Endothelial cell of umbilical vein (primary cell): ENCODE measurements around the gene ULK2.

ENCODE experiments used
- EZH2 ChIP-seq: IDR thresholded peaks from 2 replicates; pipeline ENCODE4 v1.6.1; 2012; ENCODE audit warnings: borderline replicate concordance, low read depth, mild to moderate bottlenecking, moderate library complexity, low read length, inconsistent platforms; ENCODE audit not compliant: severe bottlenecking
- FOS ChIP-seq: IDR thresholded peaks from 2 replicates; pipeline ENCODE4 v1.6.1; 2011; ENCODE audit warnings: mild to moderate bottlenecking, low read length, moderate library complexity, borderline replicate concordance; ENCODE audit not compliant: insufficient read depth
- GATA2 ChIP-seq: IDR thresholded peaks from 2 replicates; pipeline ENCODE4 v1.7.0; 2011; ENCODE audit warnings: low read depth, mild to moderate bottlenecking, moderate library complexity, mixed read lengths, low read length; ENCODE audit not compliant: insufficient read length, insufficient read depth
- MAX ChIP-seq: IDR thresholded peaks from 2 replicates; pipeline ENCODE4 v1.6.1; 2011; ENCODE audit not compliant: insufficient read depth, insufficient read length
- MYC ChIP-seq: IDR thresholded peaks from one replicate; pipeline ENCODE4 v1.6.1; 2011; ENCODE audit warnings: mild to moderate bottlenecking, low read depth, low read length
- POLR2A ChIP-seq: IDR thresholded peaks from 2 replicates; pipeline ENCODE4 v1.6.1; 2012; ENCODE audit warnings: low read depth, mild to moderate bottlenecking, control low read depth, low read length
- POLR2AphosphoS5 ChIP-seq: IDR thresholded peaks from 2 replicates; pipeline ENCODE4 v1.6.1; 2012; ENCODE audit warnings: low read depth, mild to moderate bottlenecking, control low read depth, low read length, moderate library complexity; ENCODE audit not compliant: insufficient read depth
- TF ChIP-seq, protein P1 (sequence below), 2 donors: IDR thresholded peaks; 1 replicate in 1 of 2; 2 replicates in 1 of 2; pipeline ENCODE4 v1.5.1; 2011; ENCODE audit warnings: low read length in 2 of 2, mild to moderate bottlenecking in 2 of 2, moderate library complexity in 2 of 2, control low read depth in 1 of 2, inconsistent platforms in 1 of 2, low read depth in 1 of 2; ENCODE audit not compliant: insufficient read depth in 1 of 2; ENCODE audit errors: extremely low read depth in 1 of 2

DNA sequence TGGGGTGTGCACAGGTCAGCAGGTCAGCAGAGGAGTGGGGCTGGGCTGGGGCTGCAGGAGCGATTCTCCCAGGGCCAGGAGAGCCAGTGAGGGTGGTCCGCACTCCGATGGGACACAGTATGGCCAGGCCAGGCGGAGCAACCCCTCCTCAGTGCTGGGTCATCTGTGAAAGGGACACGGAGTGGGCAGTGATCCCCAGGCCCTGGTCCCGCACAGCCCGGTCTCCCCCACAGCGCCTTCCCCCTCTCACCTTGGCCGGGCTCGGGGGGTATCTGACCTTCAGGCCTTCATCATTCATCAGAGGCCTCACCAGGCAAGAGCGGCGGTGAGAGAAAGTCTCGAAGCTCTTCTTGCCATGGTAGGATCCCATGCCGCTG is 129.7 kb downstream of the ULK2 start:
- TF ChIP-seq, protein P1, sequence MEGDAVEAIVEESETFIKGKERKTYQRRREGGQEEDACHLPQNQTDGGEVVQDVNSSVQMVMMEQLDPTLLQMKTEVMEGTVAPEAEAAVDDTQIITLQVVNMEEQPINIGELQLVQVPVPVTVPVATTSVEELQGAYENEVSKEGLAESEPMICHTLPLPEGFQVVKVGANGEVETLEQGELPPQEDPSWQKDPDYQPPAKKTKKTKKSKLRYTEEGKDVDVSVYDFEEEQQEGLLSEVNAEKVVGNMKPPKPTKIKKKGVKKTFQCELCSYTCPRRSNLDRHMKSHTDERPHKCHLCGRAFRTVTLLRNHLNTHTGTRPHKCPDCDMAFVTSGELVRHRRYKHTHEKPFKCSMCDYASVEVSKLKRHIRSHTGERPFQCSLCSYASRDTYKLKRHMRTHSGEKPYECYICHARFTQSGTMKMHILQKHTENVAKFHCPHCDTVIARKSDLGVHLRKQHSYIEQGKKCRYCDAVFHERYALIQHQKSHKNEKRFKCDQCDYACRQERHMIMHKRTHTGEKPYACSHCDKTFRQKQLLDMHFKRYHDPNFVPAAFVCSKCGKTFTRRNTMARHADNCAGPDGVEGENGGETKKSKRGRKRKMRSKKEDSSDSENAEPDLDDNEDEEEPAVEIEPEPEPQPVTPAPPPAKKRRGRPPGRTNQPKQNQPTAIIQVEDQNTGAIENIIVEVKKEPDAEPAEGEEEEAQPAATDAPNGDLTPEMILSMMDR (IDR thresholded peaks at IDR 0.05; ENCODE audit: extremely low read depth in 1 of 2, insufficient read depth in 1 of 2, low read depth in 1 of 2, low read length in 2 of 2) = no peak
- TF ChIP-seq FOS (no peak), EZH2 (no peak), MYC (no peak), POLR2A (no peak), POLR2AphosphoS5 (no peak), MAX (no peak), GATA2 (no peak)
